Measurements from ENCODE around the gene NETO2. TPM values are rescaled to one million over a fixed set of nuclear protein-coding genes. Genes with fewer than 3 reads are reported as not detected.
"Not testable (repeated sequence)": the region's sequence is repeated elsewhere in the genome, so short reads cannot be mapped to it uniquely, and the experiment has no call there.

Gene NETO2
- total and polyA plus RNA-seq, 2 donors (not counting 3 experiments of a cell fraction or from before 2014, with no cell fraction given) = 18.4 to 24.8 TPM

DNA sequence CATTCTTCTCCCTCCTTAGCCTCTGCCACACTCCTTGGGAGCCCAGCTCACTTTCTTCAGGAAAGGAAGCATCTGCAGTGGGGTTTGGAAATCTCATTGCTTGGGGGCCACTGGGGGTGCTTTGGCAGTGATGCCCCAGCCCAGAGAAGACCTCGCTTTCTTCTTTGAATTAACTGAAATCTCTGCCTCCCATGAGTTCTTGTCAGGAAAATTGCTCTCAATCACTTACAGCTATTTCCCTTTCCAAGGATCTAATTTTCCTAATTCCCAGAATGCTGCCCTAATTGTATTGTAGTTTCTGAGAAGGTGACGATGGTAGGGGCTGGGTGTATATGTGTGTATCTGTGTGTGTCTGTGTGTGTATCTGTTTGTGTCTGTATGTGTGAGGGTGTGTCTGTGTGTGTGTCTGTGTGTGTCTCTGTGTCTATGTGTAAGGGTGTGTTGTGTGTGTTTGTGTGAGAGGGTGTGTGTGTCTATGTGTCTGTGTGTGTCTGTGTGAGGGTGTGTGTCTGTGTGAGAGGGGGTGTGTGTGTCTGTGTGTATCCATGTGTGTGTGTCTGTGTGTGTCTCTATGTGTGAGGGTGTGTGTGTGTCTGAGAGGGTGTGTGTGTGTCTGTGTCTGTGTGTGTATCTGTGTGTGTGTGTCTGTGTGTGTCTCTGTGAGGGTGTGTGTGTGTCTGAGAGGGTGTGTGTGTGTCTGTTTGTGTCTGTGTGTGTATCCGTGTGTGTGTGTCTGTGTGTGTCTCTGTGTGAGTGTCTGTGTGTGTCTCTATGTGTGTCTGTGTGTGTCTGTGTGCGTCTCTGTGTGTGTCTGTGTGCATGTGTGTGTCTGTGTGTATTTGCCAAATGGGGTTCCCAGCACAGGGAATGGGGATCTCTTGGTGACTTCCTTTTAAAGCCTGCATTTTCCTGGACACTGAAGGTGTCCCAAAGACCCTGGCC lies 86.8 kb downstream of the NETO2 start:
- no peak for FAIRE-seq
- Histone ChIP-seq H4K20me1 (replicated peaks; ENCODE audit: control insufficient read depth, extremely low read depth, insufficient read depth, low read length) (no peaks in the 10 kb centered on the region), H3K4me1 (ENCODE audit: control insufficient read depth, extremely low read depth, insufficient read depth, low read length) (no peaks in the 10 kb centered on the region), H3K4me2 (ENCODE audit: insufficient read depth, low read length) (no peak overlapping the region), H3K27ac (ENCODE audit: insufficient read depth, low read depth, low read length) (no peak overlapping the region), H3K27me3 (ENCODE audit: control insufficient read depth in 2 of 2, insufficient read depth in 2 of 2, low read length in 2 of 2) (no peaks in the 10 kb centered on the region), H3K9me3 (replicated peaks; ENCODE audit: control insufficient read depth, insufficient read depth, low read length) (no peaks in the 10 kb centered on the region), H3K79me2 (ENCODE audit: control insufficient read depth, insufficient read depth, low read length) (no peaks in the 10 kb centered on the region), H3K36me3 (ENCODE audit: control insufficient read depth in 2 of 2, extremely low read depth in 1 of 2, insufficient read depth in 2 of 2, low read length in 2 of 2) (no peaks in the 10 kb centered on the region), H2AFZ (ENCODE audit: low read depth, low read length) (no peak overlapping the region), H3K4me3 (replicated peaks in 1 of 3; ENCODE audit: insufficient read depth in 1 of 3, low read depth in 1 of 3, low read length in 3 of 3) (no peak overlapping the region), H3K9ac (replicated peaks; ENCODE audit: extremely low read depth, insufficient read depth, low read length) (no peak overlapping the region), H3K9me1 (replicated peaks; ENCODE audit: control insufficient read depth, extremely low read depth, insufficient read depth, low read length) (no peaks in the 10 kb centered on the region)
- no peak for TF ChIP-seq EZH2 (IDR thresholded peaks at IDR 0.05; ENCODE audit: borderline replicate concordance, low read depth, low read length, severe bottlenecking)
- TF ChIP-seq, protein P1, sequence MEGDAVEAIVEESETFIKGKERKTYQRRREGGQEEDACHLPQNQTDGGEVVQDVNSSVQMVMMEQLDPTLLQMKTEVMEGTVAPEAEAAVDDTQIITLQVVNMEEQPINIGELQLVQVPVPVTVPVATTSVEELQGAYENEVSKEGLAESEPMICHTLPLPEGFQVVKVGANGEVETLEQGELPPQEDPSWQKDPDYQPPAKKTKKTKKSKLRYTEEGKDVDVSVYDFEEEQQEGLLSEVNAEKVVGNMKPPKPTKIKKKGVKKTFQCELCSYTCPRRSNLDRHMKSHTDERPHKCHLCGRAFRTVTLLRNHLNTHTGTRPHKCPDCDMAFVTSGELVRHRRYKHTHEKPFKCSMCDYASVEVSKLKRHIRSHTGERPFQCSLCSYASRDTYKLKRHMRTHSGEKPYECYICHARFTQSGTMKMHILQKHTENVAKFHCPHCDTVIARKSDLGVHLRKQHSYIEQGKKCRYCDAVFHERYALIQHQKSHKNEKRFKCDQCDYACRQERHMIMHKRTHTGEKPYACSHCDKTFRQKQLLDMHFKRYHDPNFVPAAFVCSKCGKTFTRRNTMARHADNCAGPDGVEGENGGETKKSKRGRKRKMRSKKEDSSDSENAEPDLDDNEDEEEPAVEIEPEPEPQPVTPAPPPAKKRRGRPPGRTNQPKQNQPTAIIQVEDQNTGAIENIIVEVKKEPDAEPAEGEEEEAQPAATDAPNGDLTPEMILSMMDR (IDR thresholded peaks at IDR 0.05; ENCODE audit: extremely low read depth in 1 of 2, insufficient read depth in 1 of 2, low read depth in 1 of 2, low read length in 2 of 2) = no peak
- ChIA-PET POLR2A (no interaction called here), CTCF (interaction anchor here (0.9 to 1.3 kb wide), 3 partner anchors 8 to 19 kb away, joined by 3 to 4 read pairs (median 3); no protein-coding TSS in a partner anchor)
- dilution Hi-C loops (cut with MboI; ENCODE audit: extremely low pct_ligation_motif_present, low sequenced_read_pairs) (no loop called here), intact Hi-C loops (cut with micrococcal nuclease) (no loop called here)
- DNase-seq (ENCODE audit: low read depth, low spot score) = no peak
- BruUV-seq (replicated peaks) = no TSS peak

DNA sequence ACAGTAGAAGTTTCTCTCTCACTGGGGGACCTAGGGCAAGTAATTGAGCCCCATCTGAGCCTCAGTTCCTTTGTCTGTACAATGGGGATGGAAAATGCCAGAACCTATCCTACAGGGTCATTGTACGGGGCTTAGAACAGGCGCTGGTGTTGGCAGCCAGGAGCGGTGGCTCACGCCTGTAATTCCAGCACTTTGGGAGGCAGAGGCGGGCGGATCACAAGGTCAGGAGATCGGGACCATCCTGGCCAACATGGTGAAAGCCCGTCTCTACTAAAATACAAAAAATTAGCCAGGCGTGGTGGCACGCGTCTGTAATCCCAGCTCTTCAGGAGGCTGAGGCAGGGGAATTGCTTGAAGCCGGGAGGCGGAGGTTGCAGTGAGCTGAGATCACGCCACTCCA lies 87.7 kb downstream of the NETO2 start:
- POLR2A ChIA-PET; BruUV-seq (replicated peaks): not testable (repeated sequence)
- CTCF ChIA-PET = interaction anchor here (1.1 to 1.3 kb wide), 2 partner anchors 13 to 18 kb away, joined by 3 to 4 read pairs; no protein-coding TSS in a partner anchor

More for the DNA sequence above, 87.7 kb downstream of the NETO2 start:
- H4K20me1 ChIP-seq (replicated peaks; ENCODE audit: control insufficient read depth, extremely low read depth, insufficient read depth, low read length); intact Hi-C loops (cut with micrococcal nuclease); H3K9ac ChIP-seq (replicated peaks; ENCODE audit: extremely low read depth, insufficient read depth, low read length); H3K4me1 ChIP-seq (ENCODE audit: control insufficient read depth, extremely low read depth, insufficient read depth, low read length); H3K9me1 ChIP-seq (replicated peaks; ENCODE audit: control insufficient read depth, extremely low read depth, insufficient read depth, low read length); H3K9me3 ChIP-seq (replicated peaks; ENCODE audit: control insufficient read depth, insufficient read depth, low read length); DNase-seq (ENCODE audit: low read depth, low spot score); FAIRE-seq; H3K79me2 ChIP-seq (ENCODE audit: control insufficient read depth, insufficient read depth, low read length); H3K4me3 ChIP-seq (replicated peaks in 1 of 3; ENCODE audit: insufficient read depth in 1 of 3, low read depth in 1 of 3, low read length in 3 of 3); dilution Hi-C loops (cut with MboI; ENCODE audit: extremely low pct_ligation_motif_present, low sequenced_read_pairs); H3K27me3 ChIP-seq (ENCODE audit: control insufficient read depth in 2 of 2, insufficient read depth in 2 of 2, low read length in 2 of 2); H3K36me3 ChIP-seq (ENCODE audit: control insufficient read depth in 2 of 2, extremely low read depth in 1 of 2, insufficient read depth in 2 of 2, low read length in 2 of 2); H3K27ac ChIP-seq (ENCODE audit: insufficient read depth, low read depth, low read length); H3K4me2 ChIP-seq (ENCODE audit: insufficient read depth, low read length); H2AFZ ChIP-seq (ENCODE audit: low read depth, low read length): not testable (repeated sequence)

Data from endothelial cell of umbilical vein (primary cell).